MM.1S (cell line): ENCODE results near the gene TPM4.

Experiments
- EZH2 ChIP-seq: fragments of 300-600 bp; sonication (generic); optimal IDR thresholded peaks from 2 replicates; pipeline ENCODE3; 2017; ENCODE audit warnings: low read depth, mild to moderate bottlenecking, antibody characterized with exemption, low read length, mixed read lengths
- EZH2phosphoT487 ChIP-seq: fragments of 300-600 bp; sonication (generic); IDR thresholded peaks from 2 replicates; pipeline ENCODE4 v1.6.1; 2018; ENCODE audit warnings: antibody characterized with exemption, low read length
- TF ChIP-seq, protein P1 (sequence below): fragments of 300-600 bp; sonication (generic); IDR thresholded peaks from 2 replicates; pipeline ENCODE4 v1.5.1; 2016; ENCODE audit warnings: antibody characterized with exemption, low read length, mixed read lengths

DNA sequence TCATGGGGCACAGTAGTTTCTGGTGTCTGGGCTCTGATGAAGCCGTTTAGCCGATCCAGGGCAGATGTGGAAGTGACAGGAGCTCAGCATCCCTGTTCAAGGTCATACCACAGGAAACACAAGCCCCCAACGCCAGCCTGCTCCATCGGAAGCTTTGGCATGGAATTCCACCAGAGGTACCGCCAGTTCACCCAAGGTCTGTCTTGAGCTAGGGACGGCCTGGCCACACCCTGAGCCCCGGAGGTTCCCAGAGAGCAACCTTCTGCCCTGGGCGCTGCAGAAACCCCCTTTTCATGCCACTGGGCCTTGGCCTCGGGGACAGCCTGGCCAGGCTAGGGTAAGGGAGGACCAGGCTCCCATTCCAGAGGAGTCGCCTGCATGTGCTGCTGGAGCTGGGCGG lies 39.4 kb upstream of the TPM4 start:
- TF ChIP-seq, protein P1, sequence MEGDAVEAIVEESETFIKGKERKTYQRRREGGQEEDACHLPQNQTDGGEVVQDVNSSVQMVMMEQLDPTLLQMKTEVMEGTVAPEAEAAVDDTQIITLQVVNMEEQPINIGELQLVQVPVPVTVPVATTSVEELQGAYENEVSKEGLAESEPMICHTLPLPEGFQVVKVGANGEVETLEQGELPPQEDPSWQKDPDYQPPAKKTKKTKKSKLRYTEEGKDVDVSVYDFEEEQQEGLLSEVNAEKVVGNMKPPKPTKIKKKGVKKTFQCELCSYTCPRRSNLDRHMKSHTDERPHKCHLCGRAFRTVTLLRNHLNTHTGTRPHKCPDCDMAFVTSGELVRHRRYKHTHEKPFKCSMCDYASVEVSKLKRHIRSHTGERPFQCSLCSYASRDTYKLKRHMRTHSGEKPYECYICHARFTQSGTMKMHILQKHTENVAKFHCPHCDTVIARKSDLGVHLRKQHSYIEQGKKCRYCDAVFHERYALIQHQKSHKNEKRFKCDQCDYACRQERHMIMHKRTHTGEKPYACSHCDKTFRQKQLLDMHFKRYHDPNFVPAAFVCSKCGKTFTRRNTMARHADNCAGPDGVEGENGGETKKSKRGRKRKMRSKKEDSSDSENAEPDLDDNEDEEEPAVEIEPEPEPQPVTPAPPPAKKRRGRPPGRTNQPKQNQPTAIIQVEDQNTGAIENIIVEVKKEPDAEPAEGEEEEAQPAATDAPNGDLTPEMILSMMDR: no peak
- no peak for TF ChIP-seq EZH2
- no peak for TF ChIP-seq EZH2phosphoT487
